ENCODE results near the gene KLF15.

Gene KLF15

GRCh38 chr3:126304291-126304690, 52.9 kb downstream of the KLF15 start:
- DNase-seq, result no peak

- no peak for DNase-seq
Measured at GRCh38 chr3:126303272-126303671, 53.9 kb downstream of the KLF15 start.

GRCh38 chr3:126300761-126301481, 56.3 kb downstream of the KLF15 start:
- no peak for DNase-seq

GRCh38 chr3:126300001-126300760, 57.0 kb downstream of the KLF15 start:
- no peak for DNase-seq

GRCh38 chr3:126295407-126295939, 61.7 kb downstream of the KLF15 start:
- DNase-seq, result no peak

- DNase-seq, result no peak
Measured at GRCh38 chr3:126294211-126294808, 62.9 kb downstream of the KLF15 start.

- DNase-seq, result no peak
Measured at GRCh38 chr3:126293370-126294082, 63.7 kb downstream of the KLF15 start.

Measured in NCI-H1417 (cell line).